PC-3 (cell line): ENCODE results near the gene RIPK3. TPM values are rescaled to one million over a fixed set of nuclear protein-coding genes. Genes with fewer than 3 reads are reported as not detected.

Experiments
- ATAC-seq: fragments of 200-7000 bp; cut with Tn5 transposase; 2 replicates; pipeline ENCODE4 v1.9.1; 2020; ENCODE audit warnings: mild to moderate bottlenecking, moderate library complexity
- BruUV-seq: library from RNA; stranded (reverse); fragments of 400-500 nt; replicated peaks from 2 replicates; lab custom pipeline; 2021; lab: Mats Ljungman, UMichigan
- CTCF ChIA-PET: fragments of 300-600 bp; sonication (Branson Sonifier 250); formaldehyde crosslinking; loops from one replicate; lab custom pipeline; 2022; ENCODE audit warnings: antibody characterized with exemption; lab: Charles Lee
- POLR2A ChIA-PET: fragments of 300-600 bp; sonication (Branson Sonifier 250); formaldehyde crosslinking; loops from one replicate; lab custom pipeline; 2022; ENCODE audit warnings: antibody characterized with exemption; ENCODE audit not compliant: unreplicated experiment; lab: Charles Lee
- DNase-seq: peaks from one replicate; pipeline ENCODE4 v3.0.0-alpha.2; 2015
- H2AFZ ChIP-seq: fragments of 300-600 bp; sonication (generic); 2 replicates; pipeline ENCODE4 v1.6.0; 2016; ENCODE audit warnings: antibody characterized with exemption, low read length
- H3F3A ChIP-seq: fragments of 300-600 bp; sonication (generic); one replicate; pipeline ENCODE4 v1.6.0; 2017; ENCODE audit warnings: antibody characterized with exemption, low read length, control low read depth, mild to moderate bottlenecking; ENCODE audit not compliant: unreplicated experiment
- H3K27ac ChIP-seq: fragments of 300-600 bp; sonication (generic); 2 replicates; pipeline ENCODE4 v1.5.1; 2016; ENCODE audit warnings: mild to moderate bottlenecking, low read length
- H3K27me3 ChIP-seq: fragments of 300-600 bp; sonication (generic); 2 replicates; pipeline ENCODE4 v1.6.1; 2016; ENCODE audit warnings: low read length, mixed read lengths
- H3K36me3 ChIP-seq: fragments of 300-600 bp; sonication (generic); 2 replicates; pipeline ENCODE4 v1.6.1; 2016; ENCODE audit warnings: low read depth, mixed run types, low read length, mixed read lengths
- H3K4me1 ChIP-seq: fragments of 300-600 bp; sonication (generic); 2 replicates; pipeline ENCODE4 v1.5.1; 2016; ENCODE audit warnings: low read length; ENCODE audit not compliant: insufficient read depth
- H3K4me2 ChIP-seq: fragments of 300-600 bp; sonication (generic); 2 replicates; pipeline ENCODE4 v1.6.0; 2016; ENCODE audit warnings: low read length
- H3K4me3 ChIP-seq: fragments of 300-600 bp; sonication (generic); 2 replicates; pipeline ENCODE4 v1.5.1; 2016; ENCODE audit warnings: mild to moderate bottlenecking, low read length, mixed read lengths
- H3K79me2 ChIP-seq: fragments of 300-600 bp; sonication (generic); 2 replicates; pipeline ENCODE4 v1.6.1; 2017; ENCODE audit warnings: low read length, mixed read lengths
- H3K9ac ChIP-seq: fragments of 300-600 bp; sonication (generic); 2 replicates; pipeline ENCODE4 v1.6.0; 2016; ENCODE audit warnings: mild to moderate bottlenecking, low read length
- H3K9me2 ChIP-seq: fragments of 300-600 bp; sonication (generic); replicated peaks from 2 replicates; pipeline ENCODE4 v1.6.1; 2016; ENCODE audit warnings: mixed run types, low read length, mixed read lengths
- H3K9me3 ChIP-seq: fragments of 300-600 bp; sonication (generic); 2 replicates; pipeline ENCODE4 v1.6.1; 2016; ENCODE audit warnings: low read length, mixed read lengths
- H4K20me1 ChIP-seq: fragments of 300-600 bp; sonication (generic); 2 replicates; pipeline ENCODE4 v1.6.1; 2016; ENCODE audit warnings: low read length, mixed read lengths
- CTCF ChIP-seq: fragments of 300-600 bp; sonication (generic); conservative IDR thresholded peaks from 2 replicates; pipeline ENCODE4 v1.5.1; 2017; ENCODE audit warnings: antibody characterized with exemption, low read depth, mild to moderate bottlenecking, low read length
- EZH2 ChIP-seq: fragments of 300-600 bp; sonication (generic); IDR thresholded peaks from one replicate; pipeline ENCODE4 v1.6.1; 2017; ENCODE audit warnings: antibody characterized with exemption, mild to moderate bottlenecking, low read length; ENCODE audit not compliant: unreplicated experiment
- EZH2phosphoT487 ChIP-seq: fragments of 300-600 bp; sonication (generic); IDR thresholded peaks from 2 replicates; pipeline ENCODE4 v1.6.1; 2018; ENCODE audit warnings: mild to moderate bottlenecking, antibody characterized with exemption, low read length, borderline replicate concordance
- intact Hi-C: fragments of 100-400 bp; cut with micrococcal nuclease; formaldehyde crosslinking; loops from 2 replicates; pipeline ENCODE4 v1.9.0; 2023
- total RNA-seq: library from RNA; depleted of rRNA; stranded (reverse); fragments of >200 nt; gene quantifications from 2 replicates; pipeline ENCODE4 v1.2.3, GENCODE V29; 2014

RIPK3 gene
- total RNA-seq, 1 experiment from 2014 or later = not detected

GRCh38 chr14:24366721-24367513, 27.1 kb upstream of the RIPK3 start:
- TF ChIP-seq EZH2 = no peak
- peaks cover 24% of the 10 kb centered on the region for H3K4me1 ChIP-seq
- H3K9me2 ChIP-seq = no peaks in the 10 kb centered on the region
- H3K27ac ChIP-seq = peak overlapping the region; percentile 73
- no TSS peak for BruUV-seq
- H3K4me3 ChIP-seq = peak overlapping the region; percentile 63
- no peaks in the 10 kb centered on the region for H3K36me3 ChIP-seq
- H3K27me3 ChIP-seq = no peaks in the 10 kb centered on the region
- ATAC-seq = peak; percentile 66
- DNase-seq = peak; percentile 95
- no peaks in the 10 kb centered on the region for H3F3A ChIP-seq
- H3K9ac ChIP-seq = peak overlapping the region; percentile 65
- intact Hi-C loops = loop anchor here (2.0 kb wide), 2 partner anchors 34 to 76 kb away; partner anchors contain the start of gene SDR39U1
- H3K9me3 ChIP-seq = no peaks in the 10 kb centered on the region
- POLR2A ChIA-PET = interaction anchor here (1.0 to 1.3 kb wide), 2 partner anchors 63 to 64 kb away, joined by 7 to 45 read pairs; partner anchors contain the start of genes CBLN3 and KHNYN
- peak overlapping the region; percentile 96 for H3K4me2 ChIP-seq
- H3K79me2 ChIP-seq = no peaks in the 10 kb centered on the region
- CTCF ChIA-PET = interaction anchor here (1.0 to 2.2 kb wide), 3 partner anchors 45 to 75 kb away, joined by 3 to 51 read pairs (median 3); no protein-coding TSS in a partner anchor
- H2AFZ ChIP-seq = peak overlapping the region; percentile 83
- no peaks in the 10 kb centered on the region for H4K20me1 ChIP-seq

- intact Hi-C loops = loop anchor here (2.0 kb wide), 2 partner anchors 34 to 76 kb away; partner anchors contain the start of gene SDR39U1
These were observed 26.6 kb upstream of the RIPK3 start for GRCh38 chr14:24366413-24366720.

More at GRCh38 chr14:24366413-24366720, 26.6 kb upstream of the RIPK3 start:
- H3K27me3 ChIP-seq = no peaks in the 10 kb centered on the region
- H3K27ac ChIP-seq = peak overlapping the region; percentile 73
- CTCF ChIA-PET = interaction anchor here (0.6 to 2.2 kb wide), 6 partner anchors 11 to 76 kb away, joined by 3 to 51 read pairs (median 4); no protein-coding TSS in a partner anchor
- peak overlapping the region; percentile 83 for H2AFZ ChIP-seq
- H3K36me3 ChIP-seq = no peaks in the 10 kb centered on the region
- H3K4me3 ChIP-seq = peak overlapping the region; percentile 63
- H3K79me2 ChIP-seq = no peaks in the 10 kb centered on the region
- TSS peak; percentile 69 for BruUV-seq
- no peaks in the 10 kb centered on the region for H3K9me2 ChIP-seq
- no peaks in the 10 kb centered on the region for H3K9me3 ChIP-seq
- H4K20me1 ChIP-seq = no peaks in the 10 kb centered on the region
- no peak for TF ChIP-seq EZH2
- no peak for TF ChIP-seq CTCF
- no peak for TF ChIP-seq EZH2phosphoT487
- H3K4me2 ChIP-seq = peak overlapping the region; percentile 96
- ATAC-seq (no peak), DNase-seq (no peak)
- no peaks in the 10 kb centered on the region for H3F3A ChIP-seq
- POLR2A ChIA-PET = interaction anchor here (1.0 to 1.3 kb wide), 2 partner anchors 63 to 65 kb away, joined by 7 to 45 read pairs; partner anchors contain the start of genes CBLN3 and KHNYN
- H3K4me1 ChIP-seq = peaks cover 24% of the 10 kb centered on the region
- peak overlapping the region; percentile 65 for H3K9ac ChIP-seq
